GM23338 (cell line): ENCODE results near the gene STK39. TPM values are rescaled to one million over a fixed set of nuclear protein-coding genes. Genes with fewer than 3 reads are reported as not detected.

Experiments
- ATAC-seq: fragments of 200-7000 bp; cut with Tn5 transposase; 3 replicates; pipeline ENCODE4 v1.9.1; 2020
- DNase-seq: peaks from one replicate; pipeline ENCODE4 v3.0.0-alpha.2; 2015; ENCODE audit warnings: low spot score
- H2AFZ ChIP-seq: fragments of 200-600 bp; sonication (generic); 2 replicates; pipeline ENCODE4 v1.8.0; 2016; ENCODE audit warnings: antibody characterized with exemption, mild to moderate bottlenecking, moderate library complexity
- H3F3A ChIP-seq: fragments of 200-600 bp; sonication (generic); replicated peaks from 2 replicates; pipeline ENCODE4 v1.8.0; 2017; ENCODE audit warnings: antibody characterized with exemption, mixed run types, low read depth
- H3K27ac ChIP-seq: fragments of 200-600 bp; sonication (generic); 2 replicates; pipeline ENCODE4 v1.6.1; 2016; ENCODE audit warnings: low read depth
- H3K27me3 ChIP-seq: fragments of 200-600 bp; sonication (generic); 2 replicates; pipeline ENCODE4 v1.8.0; 2016; ENCODE audit warnings: mild to moderate bottlenecking, mixed run types, moderate library complexity; ENCODE audit not compliant: insufficient read depth
- H3K36me3 ChIP-seq: fragments of 200-600 bp; sonication (generic); 2 replicates; pipeline ENCODE4 v1.8.0; 2016; ENCODE audit warnings: mild to moderate bottlenecking; ENCODE audit not compliant: insufficient read depth
- H3K4me1 ChIP-seq: fragments of 200-600 bp; sonication (generic); 2 replicates; pipeline ENCODE4 v1.8.0; 2016; ENCODE audit warnings: mild to moderate bottlenecking, moderate library complexity; ENCODE audit not compliant: insufficient read depth
- H3K4me2 ChIP-seq: fragments of 200-600 bp; sonication (generic); 2 replicates; pipeline ENCODE4 v1.7.1; 2017; ENCODE audit warnings: mixed run types
- H3K4me3 ChIP-seq: fragments of 200-600 bp; sonication (generic); 2 replicates; pipeline ENCODE4 v1.6.1; 2016; ENCODE audit warnings: mixed run types
- H3K79me2 ChIP-seq: fragments of 200-600 bp; sonication (generic); replicated peaks from 2 replicates; pipeline ENCODE4 v1.8.0; 2017; ENCODE audit warnings: mild to moderate bottlenecking; ENCODE audit not compliant: insufficient read depth
- H3K9me2 ChIP-seq: fragments of 200-600 bp; sonication (generic); 2 replicates; pipeline ENCODE4 v1.8.0; 2017; ENCODE audit not compliant: insufficient read depth
- H4K20me1 ChIP-seq: fragments of 200-600 bp; sonication (generic); replicated peaks from 2 replicates; pipeline ENCODE4 v1.8.0; 2017; ENCODE audit warnings: mild to moderate bottlenecking; ENCODE audit not compliant: insufficient read depth
- H3K27ac Mint-ChIP-seq: 2 replicates; pipeline ENCODE4 v1.8.0; 2020; ENCODE audit warnings: inconsistent platforms, mild to moderate bottlenecking, moderate library complexity, mixed read lengths
- H3K27me3 Mint-ChIP-seq: 3 replicates; pipeline ENCODE4 v1.8.0; 2022; ENCODE audit warnings: low read depth, mild to moderate bottlenecking, moderate library complexity, mixed read lengths, inconsistent platforms; ENCODE audit not compliant: insufficient read depth, poor library complexity
- H3K36me3 Mint-ChIP-seq: 3 replicates; pipeline ENCODE4 v1.8.0; 2021; ENCODE audit warnings: low read depth, mild to moderate bottlenecking, inconsistent platforms, moderate library complexity, mixed read lengths
- H3K4me1 Mint-ChIP-seq: 3 replicates; pipeline ENCODE4 v1.8.0; 2020; ENCODE audit warnings: mild to moderate bottlenecking, inconsistent platforms, mixed read lengths
- H3K4me3 Mint-ChIP-seq: 3 replicates; pipeline ENCODE4 v1.8.0; 2021; ENCODE audit warnings: moderate library complexity, mild to moderate bottlenecking, inconsistent platforms, mixed read lengths
- H3K9me3 Mint-ChIP-seq: 3 replicates; pipeline ENCODE4 v1.8.0; 2020; ENCODE audit warnings: moderate library complexity, mild to moderate bottlenecking, inconsistent platforms, mixed read lengths
- CREB1 ChIP-seq: fragments of 250-450 bp; sonication (Bioruptor Pico); IDR thresholded peaks from 2 replicates; pipeline ENCODE4 v1.5.0; 2020; ENCODE audit warnings: low read depth, mild to moderate bottlenecking, moderate library complexity
- EZH2 ChIP-seq: fragments of 200-600 bp; sonication (generic); IDR thresholded peaks from one replicate; pipeline ENCODE4 v1.8.0; 2017; ENCODE audit warnings: antibody characterized with exemption, mild to moderate bottlenecking, low read depth; ENCODE audit not compliant: unreplicated experiment
- EZH2phosphoT487 ChIP-seq: fragments of 200-600 bp; sonication (generic); IDR thresholded peaks from one replicate; pipeline ENCODE4 v1.8.1; 2018; ENCODE audit warnings: antibody characterized with exemption; ENCODE audit not compliant: unreplicated experiment
- JUNB ChIP-seq: IDR thresholded peaks from one replicate; pipeline ENCODE4 v1.6.1; 2016; ENCODE audit warnings: antibody characterized with exemption; ENCODE audit not compliant: unreplicated experiment
- NANOG ChIP-seq: IDR thresholded peaks from 2 replicates; pipeline ENCODE4 v1.6.1; 2016; ENCODE audit warnings: antibody characterized with exemption, borderline replicate concordance
- POLR2AphosphoS5 ChIP-seq: IDR thresholded peaks from 2 replicates; pipeline ENCODE4 v1.6.1; 2016; ENCODE audit warnings: antibody characterized with exemption, low read depth
- STAT1 ChIP-seq: IDR thresholded peaks from one replicate; pipeline ENCODE4 v1.6.1; 2016; ENCODE audit warnings: antibody characterized with exemption; ENCODE audit not compliant: unreplicated experiment
- ZNF114 ChIP-seq: fragments of 250-450 bp; sonication (Bioruptor Pico); IDR thresholded peaks from 2 replicates; pipeline ENCODE4 v1.5.0; 2020; ENCODE audit warnings: mild to moderate bottlenecking, moderate library complexity
- ZNF331 ChIP-seq: fragments of 250-450 bp; sonication (Bioruptor Pico); IDR thresholded peaks from 2 replicates; pipeline ENCODE4 v1.5.0; 2020; ENCODE audit warnings: low read depth, mild to moderate bottlenecking, moderate library complexity
- polyA plus RNA-seq: library from polyadenylated mRNA; unstranded; fragments of >200 nt; fragmentation: Nextera tagmentation; extraction: Ambion mirVana; gene quantifications from 2 replicates; pipeline ENCODE4 v1.2.1, GENCODE V29; 2016
- total RNA-seq: library from RNA; depleted of rRNA; stranded (reverse); fragments of >200 nt; shearing (Covaris generic); gene quantifications from 2 replicates; pipeline ENCODE4 v1.2.3, GENCODE V29; 2014
- TF ChIP-seq, protein P1 (sequence below): IDR thresholded peaks from one replicate; pipeline ENCODE4 v1.6.1; 2018; ENCODE audit warnings: antibody characterized with exemption; ENCODE audit not compliant: unreplicated experiment
- TF ChIP-seq, protein P2 (sequence below), 2 experiments: fragments of 200-600 bp in 1 of 2; sonication (generic) in 1 of 2; conservative IDR thresholded peaks; 2 replicates each; pipeline versions ENCODE4 v1.5.1 to v1.6.1; 2016 to 2017; ENCODE audit warnings: antibody characterized with exemption in 2 of 2, low read depth in 2 of 2, mild to moderate bottlenecking in 2 of 2, moderate library complexity in 1 of 2

STK39 gene
- total and polyA plus RNA-seq, 2 experiments from 2014 or later: 9.5 to 16.9 TPM

DNA sequence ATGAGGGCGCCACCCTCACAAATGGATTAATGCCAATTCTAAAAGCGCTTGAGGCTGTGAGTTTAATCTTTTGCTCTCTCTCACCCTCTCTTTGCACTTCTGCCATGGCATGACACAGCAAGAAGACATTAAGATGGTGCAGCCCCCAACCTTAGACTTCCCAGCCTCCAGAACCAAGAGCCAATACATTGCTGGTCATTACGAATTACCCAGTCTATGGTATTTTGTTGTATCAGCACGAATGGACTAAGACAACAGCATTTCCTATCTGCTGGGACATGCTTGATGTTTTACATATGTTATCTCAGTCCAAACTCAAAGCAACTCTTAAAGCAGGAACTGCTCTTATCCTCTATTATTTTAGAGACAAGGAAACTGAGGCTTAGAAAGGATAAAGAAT is 222.9 kb downstream of the STK39 start:
- H3K27me3 Mint-ChIP-seq: no peaks in the 10 kb centered on the region
- no peaks in the 10 kb centered on the region for H3K9me3 Mint-ChIP-seq
- H3K4me1 Mint-ChIP-seq: no peaks in the 10 kb centered on the region
- H2AFZ ChIP-seq: no peak overlapping the region
- no peak overlapping the region for H3K27ac Mint-ChIP-seq
- H3K79me2 ChIP-seq: no peaks in the 10 kb centered on the region
- no peak overlapping the region for H3K4me2 ChIP-seq
- no peak overlapping the region for H3K27ac ChIP-seq
- no peaks in the 10 kb centered on the region for H3F3A ChIP-seq
- H4K20me1 ChIP-seq: no peaks in the 10 kb centered on the region
- H3K4me3 ChIP-seq: no peak overlapping the region
- H3K4me3 Mint-ChIP-seq: no peak overlapping the region
- H3K27me3 ChIP-seq: no peaks in the 10 kb centered on the region
- DNase-seq: no peak
- ATAC-seq: no peak
- TF ChIP-seq EZH2phosphoT487 (no peak), JUNB (no peak), EZH2 (no peak), ZNF331 (CRISPR knock-in tag) (no peak), ZNF114 (CRISPR knock-in tag) (no peak), STAT1 (no peak), CREB1 (CRISPR knock-in tag) (no peak), POLR2AphosphoS5 (no peak), NANOG (no peak)
- TF ChIP-seq, protein P1, sequence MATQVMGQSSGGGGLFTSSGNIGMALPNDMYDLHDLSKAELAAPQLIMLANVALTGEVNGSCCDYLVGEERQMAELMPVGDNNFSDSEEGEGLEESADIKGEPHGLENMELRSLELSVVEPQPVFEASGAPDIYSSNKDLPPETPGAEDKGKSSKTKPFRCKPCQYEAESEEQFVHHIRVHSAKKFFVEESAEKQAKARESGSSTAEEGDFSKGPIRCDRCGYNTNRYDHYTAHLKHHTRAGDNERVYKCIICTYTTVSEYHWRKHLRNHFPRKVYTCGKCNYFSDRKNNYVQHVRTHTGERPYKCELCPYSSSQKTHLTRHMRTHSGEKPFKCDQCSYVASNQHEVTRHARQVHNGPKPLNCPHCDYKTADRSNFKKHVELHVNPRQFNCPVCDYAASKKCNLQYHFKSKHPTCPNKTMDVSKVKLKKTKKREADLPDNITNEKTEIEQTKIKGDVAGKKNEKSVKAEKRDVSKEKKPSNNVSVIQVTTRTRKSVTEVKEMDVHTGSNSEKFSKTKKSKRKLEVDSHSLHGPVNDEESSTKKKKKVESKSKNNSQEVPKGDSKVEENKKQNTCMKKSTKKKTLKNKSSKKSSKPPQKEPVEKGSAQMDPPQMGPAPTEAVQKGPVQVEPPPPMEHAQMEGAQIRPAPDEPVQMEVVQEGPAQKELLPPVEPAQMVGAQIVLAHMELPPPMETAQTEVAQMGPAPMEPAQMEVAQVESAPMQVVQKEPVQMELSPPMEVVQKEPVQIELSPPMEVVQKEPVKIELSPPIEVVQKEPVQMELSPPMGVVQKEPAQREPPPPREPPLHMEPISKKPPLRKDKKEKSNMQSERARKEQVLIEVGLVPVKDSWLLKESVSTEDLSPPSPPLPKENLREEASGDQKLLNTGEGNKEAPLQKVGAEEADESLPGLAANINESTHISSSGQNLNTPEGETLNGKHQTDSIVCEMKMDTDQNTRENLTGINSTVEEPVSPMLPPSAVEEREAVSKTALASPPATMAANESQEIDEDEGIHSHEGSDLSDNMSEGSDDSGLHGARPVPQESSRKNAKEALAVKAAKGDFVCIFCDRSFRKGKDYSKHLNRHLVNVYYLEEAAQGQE: no peak
- TF ChIP-seq, protein P2, sequence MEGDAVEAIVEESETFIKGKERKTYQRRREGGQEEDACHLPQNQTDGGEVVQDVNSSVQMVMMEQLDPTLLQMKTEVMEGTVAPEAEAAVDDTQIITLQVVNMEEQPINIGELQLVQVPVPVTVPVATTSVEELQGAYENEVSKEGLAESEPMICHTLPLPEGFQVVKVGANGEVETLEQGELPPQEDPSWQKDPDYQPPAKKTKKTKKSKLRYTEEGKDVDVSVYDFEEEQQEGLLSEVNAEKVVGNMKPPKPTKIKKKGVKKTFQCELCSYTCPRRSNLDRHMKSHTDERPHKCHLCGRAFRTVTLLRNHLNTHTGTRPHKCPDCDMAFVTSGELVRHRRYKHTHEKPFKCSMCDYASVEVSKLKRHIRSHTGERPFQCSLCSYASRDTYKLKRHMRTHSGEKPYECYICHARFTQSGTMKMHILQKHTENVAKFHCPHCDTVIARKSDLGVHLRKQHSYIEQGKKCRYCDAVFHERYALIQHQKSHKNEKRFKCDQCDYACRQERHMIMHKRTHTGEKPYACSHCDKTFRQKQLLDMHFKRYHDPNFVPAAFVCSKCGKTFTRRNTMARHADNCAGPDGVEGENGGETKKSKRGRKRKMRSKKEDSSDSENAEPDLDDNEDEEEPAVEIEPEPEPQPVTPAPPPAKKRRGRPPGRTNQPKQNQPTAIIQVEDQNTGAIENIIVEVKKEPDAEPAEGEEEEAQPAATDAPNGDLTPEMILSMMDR (conservative IDR thresholded peaks at IDR 0.05; ENCODE audit: low read depth in 2 of 2): no peak
- no peaks in the 10 kb centered on the region for H3K9me2 ChIP-seq
- no peaks in the 10 kb centered on the region for H3K4me1 ChIP-seq
- no peaks in the 10 kb centered on the region for H3K36me3 Mint-ChIP-seq
- no peaks in the 10 kb centered on the region for H3K36me3 ChIP-seq
